NCI-H82 treated with DMSO at 0.1 percent for 48 hours (cell line): ENCODE measurements around the gene CDR2L.
"Not testable (repeated sequence)": the region's sequence is repeated elsewhere in the genome, so short reads cannot be mapped to it uniquely, and the experiment has no call there.

ENCODE experiments used
- DNase-seq: peaks from one replicate; lab custom pipeline; 2025; ENCODE audit not compliant: unreplicated experiment; lab: John Stamatoyannopoulos, UW

CDR2L gene

GRCh38 chr17:75036643-75037268, 49.3 kb downstream of the CDR2L start:
- no peak for DNase-seq

GRCh38 chr17:75039238-75039637, 51.8 kb downstream of the CDR2L start:
- DNase-seq = no peak

GRCh38 chr17:75041656-75042280, 54.3 kb downstream of the CDR2L start:
- no peak for DNase-seq

DNA sequence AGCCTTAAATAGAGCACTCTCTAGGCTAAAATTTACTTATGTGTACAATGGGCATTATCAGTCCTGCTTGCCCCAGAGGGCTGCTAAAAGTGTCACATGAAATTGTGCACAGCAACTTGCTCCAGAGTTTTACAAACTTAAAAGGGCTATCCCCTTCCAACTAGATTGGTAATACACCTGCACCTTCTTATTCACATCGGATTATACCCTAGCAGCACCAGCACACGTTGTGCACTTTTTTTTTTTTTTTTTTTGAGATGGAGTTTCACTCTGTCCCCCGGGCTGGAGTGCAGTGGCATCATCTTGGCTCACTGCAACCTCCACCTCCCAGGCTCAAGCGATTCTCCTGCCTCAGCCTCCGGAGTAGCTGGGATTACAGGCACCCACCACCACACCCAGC, 56.4 kb downstream of the CDR2L start:
- DNase-seq = not testable (repeated sequence)

- no peak for DNase-seq
These were observed 57.3 kb downstream of the CDR2L start for GRCh38 chr17:75044716-75045115.

DNA sequence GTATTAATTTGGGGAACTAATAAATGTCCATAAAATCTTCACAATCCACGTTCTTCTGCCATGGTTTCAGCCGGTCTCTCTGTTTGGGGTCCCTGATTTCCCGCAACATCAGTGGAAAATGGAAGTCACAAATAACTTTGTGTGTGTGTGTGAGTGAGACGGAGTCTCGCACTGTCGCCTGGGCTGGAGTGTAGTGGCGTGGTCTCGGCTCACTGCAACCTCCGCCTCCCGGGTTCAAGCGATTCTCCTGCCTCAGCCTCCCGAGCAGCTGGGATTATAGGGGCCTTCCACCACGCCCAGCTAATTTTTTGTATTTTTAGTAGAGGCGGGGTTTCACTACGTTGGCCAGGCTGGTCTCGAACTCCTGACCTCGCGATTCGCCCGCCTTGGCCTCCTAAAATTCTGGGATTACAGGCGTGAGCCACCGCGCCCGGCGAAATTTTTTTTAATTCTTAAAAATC, 58.5 kb downstream of the CDR2L start:
- DNase-seq = not testable (repeated sequence)

GRCh38 chr17:75046407-75047289, 59.2 kb downstream of the CDR2L start, which contains the start of the genes ATP5PD and KCTD2:
Gene ATP5PD (minus strand): TSS chr17:75046969. CDS start chr17:75042650, 4,319 bp downstream.
Gene KCTD2 (plus strand): TSS chr17:75047225. CDS start chr17:75047251, 26 bp downstream.
- DNase-seq = peak; percentile 89

DNA sequence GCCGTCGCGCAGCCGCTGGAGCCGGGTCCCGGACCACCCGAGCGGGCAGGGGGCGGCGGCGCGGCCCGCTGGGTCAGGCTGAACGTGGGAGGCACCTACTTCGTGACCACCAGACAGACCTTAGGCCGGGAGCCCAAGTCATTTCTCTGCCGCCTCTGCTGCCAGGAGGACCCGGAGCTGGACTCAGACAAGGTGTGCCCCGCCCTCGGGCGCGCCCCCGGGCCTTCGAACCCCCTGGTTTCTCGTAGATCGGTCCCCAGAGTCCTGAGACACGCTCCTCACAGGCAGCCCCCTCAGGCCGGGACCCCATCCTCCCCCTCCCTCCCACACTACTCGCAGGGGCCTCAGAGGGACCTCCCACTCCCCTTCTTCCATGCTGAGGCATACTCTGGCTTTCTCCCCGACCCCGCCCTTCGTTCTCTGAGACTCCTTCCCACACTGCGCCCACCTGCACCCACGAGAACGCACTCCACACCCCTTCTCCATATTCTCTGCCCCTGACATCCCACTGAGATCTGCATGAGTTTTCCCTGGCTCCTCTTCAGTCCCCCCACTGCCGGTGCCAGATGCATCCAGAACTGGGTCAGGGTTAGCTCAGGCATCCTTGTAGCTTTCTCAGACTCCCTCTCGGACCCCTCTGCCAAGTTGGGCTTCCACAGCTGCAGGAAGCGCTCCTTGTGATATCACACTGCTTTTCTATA, 60.1 kb downstream of the CDR2L start:
- DNase-seq = no peak

GRCh38 chr17:75048249-75048878, 60.9 kb downstream of the CDR2L start:
- DNase-seq = no peak

DNA sequence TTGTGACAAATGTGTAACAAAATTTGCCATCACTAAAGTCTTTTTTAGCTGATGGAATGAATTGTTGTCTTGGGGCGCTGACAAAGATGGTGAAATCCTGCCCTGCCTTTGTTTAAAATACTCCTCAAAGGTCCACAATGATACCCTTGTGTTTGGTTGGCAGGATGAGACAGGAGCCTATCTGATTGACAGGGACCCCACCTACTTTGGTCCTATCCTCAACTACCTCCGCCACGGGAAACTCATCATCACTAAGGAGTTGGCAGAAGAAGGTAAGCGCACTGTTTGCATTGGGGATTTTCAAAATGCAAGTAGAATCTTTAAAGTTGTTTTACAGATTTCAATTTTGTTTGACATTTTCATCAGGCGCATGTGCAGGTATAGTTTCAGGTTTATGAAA, 61.6 kb downstream of the CDR2L start:
- no peak for DNase-seq

DNA sequence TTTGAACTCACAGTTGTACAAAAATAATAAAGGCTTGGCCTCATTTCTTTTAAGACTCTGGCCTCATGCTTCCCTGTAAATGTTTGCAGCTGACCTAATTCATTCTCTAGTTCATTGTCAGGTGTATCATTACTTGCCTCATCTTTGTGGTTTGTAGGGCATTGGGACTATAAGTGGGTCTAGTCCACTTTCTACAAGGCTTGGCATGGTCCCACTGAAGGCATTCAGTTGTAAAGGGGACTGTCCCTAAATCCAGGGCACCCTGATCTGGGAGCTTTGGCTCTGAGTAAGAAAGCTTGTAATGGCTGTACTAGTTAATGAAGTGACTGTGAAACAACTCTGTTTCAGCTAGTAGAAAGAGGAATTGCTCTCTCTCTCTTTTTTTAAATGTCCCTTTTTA, 62.3 kb downstream of the CDR2L start:
- DNase-seq = no peak

- DNase-seq = no peak
These were observed 64.5 kb downstream of the CDR2L start for GRCh38 chr17:75051941-75052340.
